Endothelial cell of umbilical vein (primary cell): ENCODE data around the gene PFDN6. TPM values are rescaled to one million over a fixed set of nuclear protein-coding genes. Genes with fewer than 3 reads are reported as not detected.

ENCODE experiments used
- BruUV-seq: library from RNA; stranded (reverse); fragments of 400-500 nt; replicated peaks from 2 replicates; lab custom pipeline; 2021; lab: Mats Ljungman, UMichigan
- CTCF ChIA-PET: fragments of 300-600, 350-600 bp; sonication (Branson Sonifier 250); formaldehyde crosslinking; loops from one replicate; lab custom pipeline; 2021; ENCODE audit warnings: antibody characterized with exemption, inconsistent platforms; lab: Charles Lee
- POLR2A ChIA-PET: fragments of 300-600, 350-600 bp; sonication (Branson Sonifier 250); formaldehyde crosslinking; loops from one replicate; lab custom pipeline; 2021; ENCODE audit warnings: antibody characterized with exemption, inconsistent platforms; lab: Charles Lee
- DNase-seq: peaks from one replicate; pipeline ENCODE4 v3.0.0-alpha.2; 2011; ENCODE audit warnings: low read depth, low spot score
- FAIRE-seq: peaks from 2 replicates; lab custom pipeline; 2011; peaks lifted over from hg19 to GRCh38; lab: Jason Lieb, UNC
- H2AFZ ChIP-seq: 2 replicates; pipeline ENCODE4 v1.6.0; 2012; ENCODE audit warnings: low read depth, low read length, control low read depth, inconsistent platforms
- H3K27ac ChIP-seq: 2 replicates; pipeline ENCODE4 v1.5.1; 2011; ENCODE audit warnings: low read depth, mild to moderate bottlenecking, control low read depth, low read length, moderate library complexity; ENCODE audit not compliant: insufficient read depth
- H3K27me3 ChIP-seq, 2 experiments: 2 replicates each; pipeline versions ENCODE4 v1.6.0 to v1.6.1; 2011; ENCODE audit warnings: low read length in 2 of 2, mixed read lengths in 1 of 2; ENCODE audit not compliant: control insufficient read depth in 2 of 2, insufficient read depth in 2 of 2
- H3K36me3 ChIP-seq, 2 experiments: 2 replicates in 1 of 2; 3 replicates in 1 of 2; pipeline ENCODE4 v1.5.1; 2011; ENCODE audit warnings: low read length in 2 of 2, mild to moderate bottlenecking in 1 of 2, moderate library complexity in 1 of 2; ENCODE audit not compliant: control insufficient read depth in 2 of 2, insufficient read depth in 2 of 2; ENCODE audit errors: extremely low read depth in 1 of 2
- H3K4me1 ChIP-seq: 3 replicates; pipeline ENCODE4 v1.5.1; 2011; ENCODE audit warnings: mild to moderate bottlenecking, low read length; ENCODE audit not compliant: control insufficient read depth, insufficient read depth; ENCODE audit errors: extremely low read depth
- H3K4me2 ChIP-seq: 2 replicates; pipeline ENCODE4 v1.6.1; 2011; ENCODE audit warnings: low read length, control low read depth, mixed read lengths; ENCODE audit not compliant: insufficient read depth
- H3K4me3 ChIP-seq, 3 experiments: fragments of 200-600 bp in 1 of 3; sonication (generic), shearing (Covaris generic) in 1 of 3; replicated peaks in 1 of 3; 2 replicates each; pipeline ENCODE4 v1.5.1; 2011 to 2016; ENCODE audit warnings: control low read depth in 3 of 3, low read length in 3 of 3, mild to moderate bottlenecking in 2 of 3, inconsistent platforms in 1 of 3, low read depth in 1 of 3, moderate library complexity in 1 of 3; ENCODE audit not compliant: insufficient read depth in 1 of 3
- H3K79me2 ChIP-seq: 2 replicates; pipeline ENCODE4 v1.6.0; 2012; ENCODE audit warnings: low read length, inconsistent platforms; ENCODE audit not compliant: control insufficient read depth, insufficient read depth
- H3K9ac ChIP-seq: replicated peaks from 2 replicates; pipeline ENCODE3; 2011; ENCODE audit warnings: low read length, control low read depth; ENCODE audit not compliant: insufficient read depth; ENCODE audit errors: extremely low read depth
- H3K9me1 ChIP-seq: replicated peaks from 3 replicates; pipeline ENCODE4 v1.6.0; 2011; ENCODE audit warnings: mild to moderate bottlenecking, low read length; ENCODE audit not compliant: control insufficient read depth, insufficient read depth; ENCODE audit errors: extremely low read depth
- H3K9me3 ChIP-seq: replicated peaks from 2 replicates; pipeline ENCODE4 v1.5.1; 2012; ENCODE audit warnings: low read length, inconsistent platforms; ENCODE audit not compliant: control insufficient read depth, insufficient read depth
- H4K20me1 ChIP-seq: replicated peaks from 2 replicates; pipeline ENCODE3; 2011; ENCODE audit warnings: mild to moderate bottlenecking, low read length; ENCODE audit not compliant: control insufficient read depth, insufficient read depth; ENCODE audit errors: extremely low read depth
- EZH2 ChIP-seq: IDR thresholded peaks from 2 replicates; pipeline ENCODE4 v1.6.1; 2012; ENCODE audit warnings: borderline replicate concordance, low read depth, mild to moderate bottlenecking, moderate library complexity, low read length, inconsistent platforms; ENCODE audit not compliant: severe bottlenecking
- FOS ChIP-seq: IDR thresholded peaks from 2 replicates; pipeline ENCODE4 v1.6.1; 2011; ENCODE audit warnings: mild to moderate bottlenecking, low read length, moderate library complexity, borderline replicate concordance; ENCODE audit not compliant: insufficient read depth
- GATA2 ChIP-seq: IDR thresholded peaks from 2 replicates; pipeline ENCODE4 v1.7.0; 2011; ENCODE audit warnings: low read depth, mild to moderate bottlenecking, moderate library complexity, mixed read lengths, low read length; ENCODE audit not compliant: insufficient read length, insufficient read depth
- JUN ChIP-seq: IDR thresholded peaks from 2 replicates; pipeline ENCODE4 v1.6.1; 2011; ENCODE audit warnings: borderline replicate concordance, low read depth; ENCODE audit not compliant: insufficient read length, insufficient read depth
- MYC ChIP-seq: IDR thresholded peaks from one replicate; pipeline ENCODE4 v1.6.1; 2011; ENCODE audit warnings: mild to moderate bottlenecking, low read depth, low read length
- POLR2A ChIP-seq: IDR thresholded peaks from 2 replicates; pipeline ENCODE4 v1.6.1; 2012; ENCODE audit warnings: low read depth, mild to moderate bottlenecking, control low read depth, low read length
- POLR2AphosphoS5 ChIP-seq: IDR thresholded peaks from 2 replicates; pipeline ENCODE4 v1.6.1; 2012; ENCODE audit warnings: low read depth, mild to moderate bottlenecking, control low read depth, low read length, moderate library complexity; ENCODE audit not compliant: insufficient read depth
- dilution Hi-C: fragments of 300-500 bp; cut with MboI; formaldehyde crosslinking; loops from one replicate; pipeline ENCODE4 v1.15.0; 2019; ENCODE audit warnings: low sequenced_read_pairs; ENCODE audit not compliant: extremely low pct_ligation_motif_present
- intact Hi-C: fragments of 100-400 bp; cut with micrococcal nuclease; formaldehyde crosslinking; loops from one replicate; pipeline ENCODE4 v1.10.0; 2022
- polyA plus RNA-seq, 4 experiments: library from polyadenylated mRNA; depleted of rRNA in 3 of 4; stranded (reverse) in 3 of 4; unstranded in 1 of 4; fragments of >200 nt; gene quantifications; 2 replicates each; pipeline versions ENCODE4 v1.2.1 to v1.2.3, GENCODE V29; 2011 to 2012; ENCODE audit warnings: missing spikeins in 1 of 4
- total RNA-seq: library from RNA; stranded (reverse); gene quantifications from 2 replicates; pipeline ENCODE4 v1.2.3, GENCODE V29; 2021
- TF ChIP-seq, protein P1 (sequence below): IDR thresholded peaks from 2 replicates; pipeline ENCODE4 v1.6.1; 2011; ENCODE audit not compliant: insufficient read depth, insufficient read length
- TF ChIP-seq, protein P2 (sequence below), 2 donors: IDR thresholded peaks; 1 replicate in 1 of 2; 2 replicates in 1 of 2; pipeline ENCODE4 v1.5.1; 2011; ENCODE audit warnings: low read length in 2 of 2, mild to moderate bottlenecking in 2 of 2, moderate library complexity in 2 of 2, control low read depth in 1 of 2, inconsistent platforms in 1 of 2, low read depth in 1 of 2; ENCODE audit not compliant: insufficient read depth in 1 of 2; ENCODE audit errors: extremely low read depth in 1 of 2

The PFDN6 gene
- total and polyA plus RNA-seq, 2 donors (not counting 3 experiments of a cell fraction or from before 2014, with no cell fraction given), result 31.0 to 63.5 TPM

DNA sequence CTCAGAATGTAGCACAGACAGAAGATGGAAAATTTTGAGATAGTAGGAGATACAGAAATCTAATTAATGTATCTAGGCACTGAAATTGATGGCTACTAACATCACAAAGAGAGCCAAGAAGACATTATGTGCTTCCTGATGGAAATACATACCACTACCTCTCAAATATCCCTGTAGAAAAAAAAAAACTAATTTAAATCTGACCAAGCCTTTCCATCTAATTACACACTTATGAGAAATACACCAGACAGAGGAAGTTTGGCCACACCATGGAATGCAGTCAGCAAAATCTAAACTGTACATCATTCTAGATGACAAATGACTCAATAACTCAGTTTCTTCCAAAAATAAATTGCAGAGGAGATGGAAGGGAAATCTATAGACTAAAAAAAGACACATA, 36.6 kb upstream of the PFDN6 start:
- H3K79me2 ChIP-seq, result no peaks in the 10 kb centered on the region
- H3K4me1 ChIP-seq, result peaks cover 23% of the 10 kb centered on the region
- FAIRE-seq (no peak), DNase-seq (no peak)
- dilution Hi-C loops (no loop called here), intact Hi-C loops (no loop called here)
- no peak overlapping the region for H3K27ac ChIP-seq
- H2AFZ ChIP-seq, result no peak overlapping the region
- H3K4me2 ChIP-seq, result no peak overlapping the region
- no peaks in the 10 kb centered on the region for H3K9me1 ChIP-seq
- BruUV-seq, result no TSS peak
- no peak for TF ChIP-seq MYC
- TF ChIP-seq, protein P1, sequence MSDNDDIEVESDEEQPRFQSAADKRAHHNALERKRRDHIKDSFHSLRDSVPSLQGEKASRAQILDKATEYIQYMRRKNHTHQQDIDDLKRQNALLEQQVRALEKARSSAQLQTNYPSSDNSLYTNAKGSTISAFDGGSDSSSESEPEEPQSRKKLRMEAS, result no peak
- TF ChIP-seq POLR2AphosphoS5, result no peak
- TF ChIP-seq, protein P2, sequence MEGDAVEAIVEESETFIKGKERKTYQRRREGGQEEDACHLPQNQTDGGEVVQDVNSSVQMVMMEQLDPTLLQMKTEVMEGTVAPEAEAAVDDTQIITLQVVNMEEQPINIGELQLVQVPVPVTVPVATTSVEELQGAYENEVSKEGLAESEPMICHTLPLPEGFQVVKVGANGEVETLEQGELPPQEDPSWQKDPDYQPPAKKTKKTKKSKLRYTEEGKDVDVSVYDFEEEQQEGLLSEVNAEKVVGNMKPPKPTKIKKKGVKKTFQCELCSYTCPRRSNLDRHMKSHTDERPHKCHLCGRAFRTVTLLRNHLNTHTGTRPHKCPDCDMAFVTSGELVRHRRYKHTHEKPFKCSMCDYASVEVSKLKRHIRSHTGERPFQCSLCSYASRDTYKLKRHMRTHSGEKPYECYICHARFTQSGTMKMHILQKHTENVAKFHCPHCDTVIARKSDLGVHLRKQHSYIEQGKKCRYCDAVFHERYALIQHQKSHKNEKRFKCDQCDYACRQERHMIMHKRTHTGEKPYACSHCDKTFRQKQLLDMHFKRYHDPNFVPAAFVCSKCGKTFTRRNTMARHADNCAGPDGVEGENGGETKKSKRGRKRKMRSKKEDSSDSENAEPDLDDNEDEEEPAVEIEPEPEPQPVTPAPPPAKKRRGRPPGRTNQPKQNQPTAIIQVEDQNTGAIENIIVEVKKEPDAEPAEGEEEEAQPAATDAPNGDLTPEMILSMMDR (IDR thresholded peaks at IDR 0.05; ENCODE audit: extremely low read depth in 1 of 2, insufficient read depth in 1 of 2, low read depth in 1 of 2, low read length in 2 of 2), result no peak
- no peak for TF ChIP-seq GATA2
- TF ChIP-seq FOS, result no peak
- TF ChIP-seq EZH2, result no peak
- no peak for TF ChIP-seq POLR2A
- no peak for TF ChIP-seq JUN
- POLR2A ChIA-PET, result no interaction called here
- H3K4me3 ChIP-seq, result no peak overlapping the region
- CTCF ChIA-PET, result no interaction called here
- H3K27me3 ChIP-seq, result no peaks in the 10 kb centered on the region
- no peak overlapping the region for H3K9ac ChIP-seq
- peaks cover 0 to 2% of the 10 kb centered on the region in 2 experiments for H3K36me3 ChIP-seq
- no peaks in the 10 kb centered on the region for H4K20me1 ChIP-seq
- no peaks in the 10 kb centered on the region for H3K9me3 ChIP-seq
